Pancreas (tissue), 10 donors: ENCODE measurements around the gene IL7R. TPM values are rescaled to one million over a fixed set of nuclear protein-coding genes. Genes with fewer than 3 reads are reported as not detected.

Source experiments
- ATAC-seq, 4 donors: fragments of 200-7000 bp; cut with Tn5 transposase; one replicate each; pipeline versions ENCODE4 v1.8.0 to v1.9.1; 2020; ENCODE audit warnings: mild to moderate bottlenecking in 4 of 4, moderate library complexity in 4 of 4
- DNase-seq, 6 donors: peaks; one replicate each; pipeline ENCODE4 v3.0.0-alpha.2; 2020
- FAIRE-seq: peaks from 2 replicates; lab custom pipeline; 2012; peaks lifted over from hg19 to GRCh38; lab: Jason Lieb, UNC
- H3K27ac ChIP-seq, 4 donors: fragments of 200-600 bp; sonication (generic); 1 replicate in 3 of 4; 2 replicates in 1 of 4; pipeline versions ENCODE4 v1.5.0 to v1.8.0; 2020
- H3K27me3 ChIP-seq, 4 donors: fragments of 200-600 bp; one replicate each; pipeline ENCODE4 v1.8.0; 2021
- H3K36me3 ChIP-seq, 3 donors: fragments of 200-600 bp; sonication (generic) in 1 of 3; one replicate each; pipeline versions ENCODE4 v1.5.0 to v1.8.0; 2020 to 2021
- H3K4me1 ChIP-seq, 3 donors: fragments of 200-600 bp; one replicate each; pipeline ENCODE4 v1.8.0; 2021
- H3K4me3 ChIP-seq, 4 donors: fragments of 200-600 bp; sonication (generic) in 2 of 4; one replicate each; pipeline versions ENCODE4 v1.5.0 to v1.8.0; 2020 to 2021
- H3K9me3 ChIP-seq, 4 donors: fragments of 200-600 bp; one replicate each; pipeline ENCODE4 v1.8.0; 2021
- CTCF ChIP-seq, 4 donors: fragments of 200-600 bp; sonication (generic) in 3 of 4; IDR thresholded peaks; one replicate each; pipeline versions ENCODE4 v1.5.0 to v1.8.0; 2021; ENCODE audit warnings: antibody characterized with exemption in 4 of 4
- WGBS, 2 donors: extraction: QIAGEN DNeasy Blood & Tissue Kit; methylation state at CpG; one replicate each; pipeline ENCODE4 v1.1.7; 2013; 5-methylcytosine and 5-hydroxymethylcytosine counted together
- intact Hi-C, 3 donors: fragments of 100-400 bp; cut with DNase I; formaldehyde crosslinking; loops; one replicate each; pipeline versions ENCODE4 v1.11.1 to v1.14.2; 2022
- polyA plus RNA-seq, 2 donors: library from polyadenylated mRNA; stranded (reverse); fragments of 200-250 nt; gene quantifications; one replicate each; pipeline ENCODE4 v1.2.3, GENCODE V29; 2013
- total RNA-seq, 6 donors: library from RNA; stranded (reverse); fragmentation: NEBNext Ultra II Directional in 4 of 6; extraction: Animal tissue kit (Norgen Biotek cat#: 25700) in 4 of 6; gene quantifications; one replicate each; pipeline versions ENCODE4 v1.2.1 to v1.2.4, GENCODE V29; 2021 to 2023
- donor health status: healthy with polysubstance abuse.
- donor health status: DM: no; HTN: no; CAD: no; lungs with moderate emphysema.
- donor health status: DM: no; HTN: no; CAD: no.
- donor health status: control.
- donor health status: control.
- donor health status: Bipolar disorder and iron deficiency.
- donor health status: DM: yes; HTN: yes; CAD: no.
- donor health status: DM: no; HTN: no; CAD: no.
- donor health status: DM: no; HTN: no; CAD: no.
- donor health status: DM: yes; HTN: yes; CAD: no.

Gene IL7R
- total RNA-seq (1 to 10 TPM in 4 of 6 donors, under 1 TPM in 2; 0.04 to 3.9 (median 2.3) TPM), polyA plus RNA-seq (under 1 TPM; 0.23 to 0.52 TPM)

- peak in 2 of 4 donors; percentile 52 to 62 for ATAC-seq
- WGBS, 2 donors: 25 to 49% methylated on average over 1 of the region's 1 CpG
- H3K4me3 ChIP-seq: no peak within 1 kb of the TSS
- TF ChIP-seq CTCF (IDR thresholded peaks at IDR 0.05): no peak
- no peaks in the 10 kb centered on the region for H3K4me1 ChIP-seq
- H3K9me3 ChIP-seq: no peaks in the 10 kb centered on the region
- DNase-seq: no peak
- no peaks in the 10 kb centered on the region for H3K36me3 ChIP-seq
- intact Hi-C loops: no loop called here
- no peak within 1 kb of the TSS for H3K27ac ChIP-seq
- FAIRE-seq: no peak
- H3K27me3 ChIP-seq: no peaks in the 10 kb centered on the region
These were observed at the start of gene IL7R for GRCh38 chr5:35856765-35857351. IL7R (plus strand) TSS chr5:35856891; CDS start chr5:35856978, 87 bp downstream.

GRCh38 chr5:35810601-35811000 is 46.1 kb upstream of the IL7R start:
- intact Hi-C loops: no loop called here
- no peaks in the 10 kb centered on the region for H3K9me3 ChIP-seq
- no peaks in the 10 kb centered on the region for H3K27me3 ChIP-seq
- FAIRE-seq: no peak
- no peaks in the 10 kb centered on the region for H3K36me3 ChIP-seq
- ATAC-seq: no peak
- H3K27ac ChIP-seq: no peak overlapping the region
- DNase-seq: no peak
- H3K4me1 ChIP-seq: no peaks in the 10 kb centered on the region
- no peak for TF ChIP-seq CTCF (IDR thresholded peaks at IDR 0.05)
- no peak overlapping the region for H3K4me3 ChIP-seq

GRCh38 chr5:35811108-35811741 is 45.5 kb upstream of the IL7R start:
- no peak for TF ChIP-seq CTCF (IDR thresholded peaks at IDR 0.05)
- intact Hi-C loops: no loop called here
- H3K27ac ChIP-seq: no peak overlapping the region
- no peaks in the 10 kb centered on the region for H3K36me3 ChIP-seq
- no peaks in the 10 kb centered on the region for H3K27me3 ChIP-seq
- DNase-seq: no peak
- WGBS, 2 donors: 64 to 73% methylated on average over 3 of the region's 3 CpGs
- H3K4me1 ChIP-seq: no peaks in the 10 kb centered on the region
- FAIRE-seq: no peak
- ATAC-seq: no peak
- no peak overlapping the region for H3K4me3 ChIP-seq
- no peaks in the 10 kb centered on the region for H3K9me3 ChIP-seq

- TF ChIP-seq CTCF (IDR thresholded peaks at IDR 0.05): no peak
- ATAC-seq: no peak
- H3K36me3 ChIP-seq: no peaks in the 10 kb centered on the region
- H3K4me3 ChIP-seq: no peak overlapping the region
- H3K27ac ChIP-seq: no peak overlapping the region
- no peaks in the 10 kb centered on the region for H3K9me3 ChIP-seq
- WGBS, 2 donors: 76 to 88% methylated on average over 1 of the region's 1 CpG
- no peaks in the 10 kb centered on the region for H3K27me3 ChIP-seq
- H3K4me1 ChIP-seq: no peaks in the 10 kb centered on the region
- intact Hi-C loops: no loop called here
- no peak for DNase-seq
- FAIRE-seq: no peak
These were observed 43.2 kb upstream of the IL7R start for GRCh38 chr5:35813521-35813920.
